Ishikawa (cell line): Measurements from ENCODE around the gene DISP2.

ENCODE experiments used
- CEBPB ChIP-seq: IDR thresholded peaks from 2 replicates; pipeline ENCODE4 v1.6.1; 2012
- CREB1 ChIP-seq: IDR thresholded peaks from 2 replicates; pipeline ENCODE4 v1.6.1; 2012; ENCODE audit warnings: low read depth
- EGR1 ChIP-seq: IDR thresholded peaks from 2 replicates; pipeline ENCODE4 v1.6.1; 2012
- EP300 ChIP-seq: IDR thresholded peaks from 2 replicates; pipeline ENCODE4 v1.6.1; 2012; ENCODE audit warnings: borderline replicate concordance
- FOXM1 ChIP-seq: IDR thresholded peaks from 2 replicates; pipeline ENCODE4 v1.6.1; 2012; ENCODE audit warnings: low read depth, borderline replicate concordance
- NFIC ChIP-seq: IDR thresholded peaks from 2 replicates; pipeline ENCODE4 v1.6.1; 2012
- RAD21 ChIP-seq: IDR thresholded peaks from 2 replicates; pipeline ENCODE4 v1.6.1; 2012; ENCODE audit warnings: low read depth
- TAF1 ChIP-seq: IDR thresholded peaks from 2 replicates; pipeline ENCODE4 v1.6.1; 2012; ENCODE audit warnings: low read depth, mild to moderate bottlenecking
- TCF12 ChIP-seq: IDR thresholded peaks from 2 replicates; pipeline ENCODE4 v1.6.1; 2012; ENCODE audit warnings: low read depth
- USF1 ChIP-seq: IDR thresholded peaks from 2 replicates; pipeline ENCODE4 v1.6.1; 2012
- YY1 ChIP-seq: IDR thresholded peaks from 2 replicates; pipeline ENCODE4 v1.6.1; 2012; ENCODE audit warnings: low read depth
- ZBTB7A ChIP-seq: IDR thresholded peaks from 2 replicates; pipeline ENCODE4 v1.6.1; 2012; ENCODE audit warnings: low read depth
- TF ChIP-seq, protein P1 (sequence below): IDR thresholded peaks from 2 replicates; pipeline ENCODE4 v1.6.1; 2012
- TF ChIP-seq, protein P2 (sequence below): IDR thresholded peaks from 2 replicates; pipeline ENCODE4 v1.6.1; 2012; ENCODE audit warnings: low read depth, mild to moderate bottlenecking

Gene DISP2

DNA sequence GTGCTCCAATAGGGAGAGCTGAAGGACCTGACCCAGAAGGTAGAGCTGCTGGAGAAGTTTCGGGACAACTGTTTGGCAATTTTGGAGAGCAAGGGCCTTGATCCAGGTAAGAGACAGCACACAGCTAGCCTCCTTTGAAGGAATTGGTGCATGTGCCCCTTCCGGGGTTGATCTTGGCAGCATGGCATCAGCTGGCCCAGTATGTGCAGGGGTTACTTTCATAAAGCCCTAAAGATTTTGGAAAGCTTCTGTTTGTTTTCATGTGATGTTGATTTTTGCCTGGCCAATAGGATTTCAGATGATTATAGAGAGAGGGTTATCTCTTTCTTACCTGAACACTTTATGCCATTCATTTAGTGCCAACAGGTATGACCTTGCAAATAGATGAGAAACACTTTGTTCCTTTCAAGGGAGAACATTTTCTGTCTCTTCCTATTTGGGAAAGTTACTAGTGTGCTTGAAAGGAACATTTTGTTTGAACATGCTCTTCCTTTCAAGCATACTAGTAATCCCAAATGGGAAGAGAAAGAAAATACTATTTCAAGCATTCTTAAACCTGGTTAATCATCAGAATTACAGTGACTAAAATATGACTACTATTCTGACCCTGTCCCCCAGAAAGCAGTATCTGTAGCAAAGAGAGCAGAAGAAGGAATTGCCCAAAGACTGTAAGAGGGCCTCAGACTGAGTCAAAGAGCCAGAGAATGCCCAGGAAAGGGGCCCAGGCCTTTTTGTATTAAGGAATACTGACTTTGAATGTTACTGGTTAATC, 32.0 kb downstream of the DISP2 start:
- TF ChIP-seq ZBTB7A (no peak), TAF1 (no peak)

DNA sequence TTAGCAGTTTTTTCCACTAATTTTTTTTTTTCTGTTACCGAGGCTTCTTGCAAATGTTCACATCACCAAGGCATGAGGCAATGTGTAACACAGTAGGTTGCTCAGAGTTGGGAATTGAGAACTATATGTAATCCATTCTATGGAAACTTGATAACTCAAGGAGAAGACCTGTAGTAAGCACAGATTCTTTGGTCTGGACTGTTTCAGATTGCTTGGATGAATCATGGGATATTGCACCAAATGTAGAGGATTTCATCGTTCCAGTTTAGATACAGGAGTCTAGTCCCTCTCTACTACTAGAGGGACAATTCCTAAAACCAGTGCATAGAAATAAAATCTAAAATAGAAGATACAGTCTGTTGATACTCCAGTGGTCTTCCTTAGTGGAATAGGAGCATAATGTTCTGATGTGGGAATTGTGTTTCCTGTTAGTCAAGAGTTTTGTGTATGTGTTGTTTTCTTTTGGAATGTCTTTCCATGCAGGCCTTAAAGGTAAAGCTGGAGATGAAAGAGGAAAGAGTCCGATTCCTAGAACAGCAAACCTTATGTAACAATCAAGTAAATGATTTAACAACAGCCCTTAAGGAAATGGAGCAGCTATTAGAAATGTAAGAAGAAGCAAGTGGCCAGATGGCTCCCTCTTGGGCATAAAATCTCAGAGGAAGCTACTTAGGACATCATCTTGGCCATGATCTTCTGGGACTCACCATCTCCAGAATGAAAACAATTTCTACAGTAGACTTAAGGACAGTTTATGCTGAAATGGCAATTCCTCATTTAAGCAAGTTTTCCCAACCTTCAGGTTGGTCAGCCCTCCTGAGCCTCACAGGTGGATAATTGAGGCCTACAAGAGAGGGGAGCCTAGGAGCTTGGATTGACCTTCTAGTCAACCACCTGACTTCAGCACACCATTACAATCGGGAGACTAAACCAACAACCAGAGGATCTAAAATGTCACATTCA, 35.2 kb downstream of the DISP2 start:
- TF ChIP-seq, protein P1, sequence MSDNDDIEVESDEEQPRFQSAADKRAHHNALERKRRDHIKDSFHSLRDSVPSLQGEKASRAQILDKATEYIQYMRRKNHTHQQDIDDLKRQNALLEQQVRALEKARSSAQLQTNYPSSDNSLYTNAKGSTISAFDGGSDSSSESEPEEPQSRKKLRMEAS: no peak
- no peak for TF ChIP-seq ZBTB7A
- TF ChIP-seq, protein P2, sequence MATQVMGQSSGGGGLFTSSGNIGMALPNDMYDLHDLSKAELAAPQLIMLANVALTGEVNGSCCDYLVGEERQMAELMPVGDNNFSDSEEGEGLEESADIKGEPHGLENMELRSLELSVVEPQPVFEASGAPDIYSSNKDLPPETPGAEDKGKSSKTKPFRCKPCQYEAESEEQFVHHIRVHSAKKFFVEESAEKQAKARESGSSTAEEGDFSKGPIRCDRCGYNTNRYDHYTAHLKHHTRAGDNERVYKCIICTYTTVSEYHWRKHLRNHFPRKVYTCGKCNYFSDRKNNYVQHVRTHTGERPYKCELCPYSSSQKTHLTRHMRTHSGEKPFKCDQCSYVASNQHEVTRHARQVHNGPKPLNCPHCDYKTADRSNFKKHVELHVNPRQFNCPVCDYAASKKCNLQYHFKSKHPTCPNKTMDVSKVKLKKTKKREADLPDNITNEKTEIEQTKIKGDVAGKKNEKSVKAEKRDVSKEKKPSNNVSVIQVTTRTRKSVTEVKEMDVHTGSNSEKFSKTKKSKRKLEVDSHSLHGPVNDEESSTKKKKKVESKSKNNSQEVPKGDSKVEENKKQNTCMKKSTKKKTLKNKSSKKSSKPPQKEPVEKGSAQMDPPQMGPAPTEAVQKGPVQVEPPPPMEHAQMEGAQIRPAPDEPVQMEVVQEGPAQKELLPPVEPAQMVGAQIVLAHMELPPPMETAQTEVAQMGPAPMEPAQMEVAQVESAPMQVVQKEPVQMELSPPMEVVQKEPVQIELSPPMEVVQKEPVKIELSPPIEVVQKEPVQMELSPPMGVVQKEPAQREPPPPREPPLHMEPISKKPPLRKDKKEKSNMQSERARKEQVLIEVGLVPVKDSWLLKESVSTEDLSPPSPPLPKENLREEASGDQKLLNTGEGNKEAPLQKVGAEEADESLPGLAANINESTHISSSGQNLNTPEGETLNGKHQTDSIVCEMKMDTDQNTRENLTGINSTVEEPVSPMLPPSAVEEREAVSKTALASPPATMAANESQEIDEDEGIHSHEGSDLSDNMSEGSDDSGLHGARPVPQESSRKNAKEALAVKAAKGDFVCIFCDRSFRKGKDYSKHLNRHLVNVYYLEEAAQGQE: no peak

DNA sequence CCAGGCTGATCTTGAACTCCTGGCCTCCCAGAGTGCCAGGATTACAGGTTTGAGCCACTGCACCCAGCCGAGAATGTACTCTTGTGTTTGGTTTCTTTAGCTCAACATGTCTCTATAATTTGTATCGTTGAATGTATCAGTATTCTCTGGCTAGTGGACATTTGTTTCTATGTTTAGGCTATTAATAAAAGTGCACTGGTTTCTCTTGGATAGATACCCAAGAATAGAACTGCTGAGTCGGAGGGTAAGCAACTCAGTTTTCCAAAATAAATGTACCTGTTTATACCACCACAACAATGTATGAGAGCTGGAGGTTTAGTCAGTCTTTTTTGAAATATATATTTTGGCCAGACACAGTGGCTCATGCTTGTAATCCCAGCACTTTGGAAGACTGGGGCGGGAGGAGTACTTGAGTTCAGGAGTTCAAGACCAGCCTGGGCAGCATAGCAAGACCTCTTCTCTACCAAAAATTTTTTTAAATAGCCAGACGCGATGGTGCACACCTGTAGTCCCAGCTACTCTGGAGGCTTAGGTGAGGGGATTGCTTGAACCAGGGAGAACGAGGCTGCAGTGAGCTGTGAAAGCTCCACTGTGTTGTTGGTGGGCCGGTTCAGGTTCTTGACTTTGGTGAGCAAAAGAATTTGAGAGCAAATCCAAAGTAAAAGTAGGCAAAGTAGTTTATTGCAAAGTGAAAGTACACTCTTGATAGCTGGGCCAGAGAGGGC, 39.8 kb downstream of the DISP2 start:
- no peak for TF ChIP-seq NFIC
- no peak for TF ChIP-seq CREB1
- TF ChIP-seq YY1: no peak
- TF ChIP-seq, protein P1: no peak
- no peak for TF ChIP-seq RAD21
- no peak for TF ChIP-seq USF1
- TF ChIP-seq EP300: no peak
- TF ChIP-seq TAF1: no peak
- TF ChIP-seq EGR1: no peak
- no peak for TF ChIP-seq ZBTB7A
- no peak for TF ChIP-seq TCF12
- TF ChIP-seq CEBPB: no peak
- TF ChIP-seq FOXM1: no peak
- TF ChIP-seq, protein P2: no peak

DNA sequence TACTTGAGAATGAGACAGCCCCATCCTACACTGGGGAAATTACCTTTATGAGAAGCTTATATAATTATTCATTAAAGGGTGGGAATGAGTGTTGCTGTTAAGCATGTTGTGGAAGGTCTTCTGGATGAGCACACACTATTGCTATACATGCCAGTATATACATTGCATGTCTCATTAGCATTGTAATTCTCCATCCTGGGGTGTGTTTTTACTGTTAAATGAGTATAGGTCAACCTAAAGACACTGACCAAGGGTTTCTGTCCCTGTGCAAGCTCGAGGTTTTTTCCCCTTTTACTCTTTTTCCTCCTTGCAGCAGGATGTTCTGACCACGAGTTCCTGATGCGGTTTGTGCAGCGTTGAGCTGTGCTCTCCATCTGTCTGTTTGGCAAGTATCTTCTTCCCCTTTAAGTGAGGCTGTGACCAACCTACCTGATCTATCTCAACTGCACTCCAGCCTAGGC, 40.4 kb downstream of the DISP2 start:
- TF ChIP-seq RAD21 (no peak), EP300 (no peak), USF1 (no peak), EGR1 (no peak), YY1 (no peak), TCF12 (no peak), CEBPB (no peak)
- TF ChIP-seq, protein P2: no peak
- TF ChIP-seq, protein P1: no peak
